C4-2B (cell line): Measurements from ENCODE around the gene IRGC.

Experiments used
- H3K27ac ChIP-seq: fragments of 450-650 bp; 2 replicates; pipeline ENCODE4 v1.5.1; 2017
- CTCF ChIP-seq: fragments of 450-650 bp; conservative IDR thresholded peaks from 2 replicates; pipeline ENCODE4 v1.5.1; 2017; ENCODE audit warnings: mild to moderate bottlenecking
- ZFX ChIP-seq: fragments of 450-650 bp; IDR thresholded peaks from 2 replicates; pipeline ENCODE4 v1.6.1; 2017

Gene IRGC

GRCh38 chr19:43724896-43725295, 9.0 kb downstream of the IRGC start:
- TF ChIP-seq CTCF, result no peak
- TF ChIP-seq ZFX, result no peak
- no peak overlapping the region for H3K27ac ChIP-seq

GRCh38 chr19:43725468-43725867, 9.6 kb downstream of the IRGC start:
- TF ChIP-seq ZFX (no peak), CTCF (no peak)

GRCh38 chr19:43726736-43727592, 11.1 kb downstream of the IRGC start:
- no peak for TF ChIP-seq CTCF
- TF ChIP-seq ZFX, result no peak
- H3K27ac ChIP-seq, result no peak overlapping the region

More at GRCh38 chr19:43725468-43725867, 9.6 kb downstream of the IRGC start:
- no peak overlapping the region for H3K27ac ChIP-seq

- no peak for TF ChIP-seq ZFX
Observed at GRCh38 chr19:43727593-43727853, 11.6 kb downstream of the IRGC start.

GRCh38 chr19:43729919-43730318, 14.0 kb downstream of the IRGC start:
- H3K27ac ChIP-seq, result no peak overlapping the region
- no peak for TF ChIP-seq CTCF
- no peak for TF ChIP-seq ZFX

More at GRCh38 chr19:43727593-43727853, 11.6 kb downstream of the IRGC start:
- no peak overlapping the region for H3K27ac ChIP-seq

- no peak overlapping the region for H3K27ac ChIP-seq
- TF ChIP-seq ZFX (no peak), CTCF (no peak)
Observed at GRCh38 chr19:43731346-43731745, 15.5 kb downstream of the IRGC start.

GRCh38 chr19:43731846-43732245, 16.0 kb downstream of the IRGC start:
- no peak overlapping the region for H3K27ac ChIP-seq
- TF ChIP-seq ZFX (no peak), CTCF (no peak)

GRCh38 chr19:43735013-43735412, 19.1 kb downstream of the IRGC start:
- no peak overlapping the region for H3K27ac ChIP-seq
- TF ChIP-seq CTCF (no peak), ZFX (no peak)
